Suprapubic skin (tissue), 3 donors: ENCODE measurements around the gene RUNX1.

Experiments
- POLR2A ChIP-seq, 2 donors: fragments of 450-650 bp; IDR thresholded peaks; one replicate each; pipeline ENCODE4 v1.6.1; 2017; ENCODE audit warnings: antibody characterized with exemption in 2 of 2, mild to moderate bottlenecking in 2 of 2, moderate library complexity in 2 of 2
- TF ChIP-seq, protein P1 (sequence below), 2 donors: fragments of 200-600 bp in 1 of 2; fragments of 450-650 bp in 1 of 2; sonication (generic) in 1 of 2; IDR thresholded peaks; one replicate each; pipeline ENCODE4 v1.5.1; 2016 to 2019; ENCODE audit warnings: antibody characterized with exemption in 2 of 2, mild to moderate bottlenecking in 1 of 2, moderate library complexity in 1 of 2

DNA sequence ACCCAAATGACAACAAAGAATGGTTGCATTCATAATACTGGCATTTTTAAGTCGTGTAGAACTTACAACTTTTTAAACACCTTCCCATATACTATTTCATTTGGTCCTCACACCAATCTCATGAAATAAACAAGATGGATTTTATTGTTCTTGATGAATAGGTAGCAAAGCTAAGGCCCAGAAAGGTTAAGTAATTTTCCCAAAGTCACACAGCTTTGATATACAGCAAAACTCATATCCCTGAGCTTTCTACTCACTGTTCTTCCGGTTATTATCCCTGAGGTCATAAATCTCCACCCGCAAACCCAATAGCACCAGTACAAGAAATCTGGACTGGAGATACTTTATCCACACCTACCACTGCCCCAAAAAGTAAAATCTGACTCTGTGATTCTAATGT lies 186.2 kb downstream of the RUNX1 start:
- TF ChIP-seq, protein P1, sequence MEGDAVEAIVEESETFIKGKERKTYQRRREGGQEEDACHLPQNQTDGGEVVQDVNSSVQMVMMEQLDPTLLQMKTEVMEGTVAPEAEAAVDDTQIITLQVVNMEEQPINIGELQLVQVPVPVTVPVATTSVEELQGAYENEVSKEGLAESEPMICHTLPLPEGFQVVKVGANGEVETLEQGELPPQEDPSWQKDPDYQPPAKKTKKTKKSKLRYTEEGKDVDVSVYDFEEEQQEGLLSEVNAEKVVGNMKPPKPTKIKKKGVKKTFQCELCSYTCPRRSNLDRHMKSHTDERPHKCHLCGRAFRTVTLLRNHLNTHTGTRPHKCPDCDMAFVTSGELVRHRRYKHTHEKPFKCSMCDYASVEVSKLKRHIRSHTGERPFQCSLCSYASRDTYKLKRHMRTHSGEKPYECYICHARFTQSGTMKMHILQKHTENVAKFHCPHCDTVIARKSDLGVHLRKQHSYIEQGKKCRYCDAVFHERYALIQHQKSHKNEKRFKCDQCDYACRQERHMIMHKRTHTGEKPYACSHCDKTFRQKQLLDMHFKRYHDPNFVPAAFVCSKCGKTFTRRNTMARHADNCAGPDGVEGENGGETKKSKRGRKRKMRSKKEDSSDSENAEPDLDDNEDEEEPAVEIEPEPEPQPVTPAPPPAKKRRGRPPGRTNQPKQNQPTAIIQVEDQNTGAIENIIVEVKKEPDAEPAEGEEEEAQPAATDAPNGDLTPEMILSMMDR (IDR thresholded peaks at IDR 0.05): no peak
- no peak for TF ChIP-seq POLR2A (IDR thresholded peaks at IDR 0.05)
